Vagina (tissue), 2 donors: Measurements from ENCODE around the gene C2CD4A.

ENCODE experiments used
- POLR2A ChIP-seq, 2 donors: fragments of 450-650 bp; IDR thresholded peaks; one replicate each; pipeline ENCODE4 v1.6.1; 2017; ENCODE audit warnings: antibody characterized with exemption in 2 of 2, mild to moderate bottlenecking in 2 of 2, moderate library complexity in 2 of 2
- POLR2AphosphoS5 ChIP-seq, 2 donors: sonication (generic); formaldehyde crosslinking; IDR thresholded peaks; one replicate each; pipeline ENCODE4 v1.9.0; 2017; ENCODE audit warnings: antibody characterized with exemption in 2 of 2, mild to moderate bottlenecking in 2 of 2, low read depth in 1 of 2; ENCODE audit not compliant: insufficient read depth in 1 of 2
- TF ChIP-seq, protein P1 (sequence below), 3 experiments: fragments of 450-650 bp in 2 of 3; fragments of 200-600 bp in 1 of 3; sonication (generic) in 1 of 3; IDR thresholded peaks; one replicate each; pipeline ENCODE4 v1.5.1; 2017 to 2019; ENCODE audit warnings: antibody characterized with exemption in 3 of 3, mild to moderate bottlenecking in 2 of 3, moderate library complexity in 2 of 3

DNA sequence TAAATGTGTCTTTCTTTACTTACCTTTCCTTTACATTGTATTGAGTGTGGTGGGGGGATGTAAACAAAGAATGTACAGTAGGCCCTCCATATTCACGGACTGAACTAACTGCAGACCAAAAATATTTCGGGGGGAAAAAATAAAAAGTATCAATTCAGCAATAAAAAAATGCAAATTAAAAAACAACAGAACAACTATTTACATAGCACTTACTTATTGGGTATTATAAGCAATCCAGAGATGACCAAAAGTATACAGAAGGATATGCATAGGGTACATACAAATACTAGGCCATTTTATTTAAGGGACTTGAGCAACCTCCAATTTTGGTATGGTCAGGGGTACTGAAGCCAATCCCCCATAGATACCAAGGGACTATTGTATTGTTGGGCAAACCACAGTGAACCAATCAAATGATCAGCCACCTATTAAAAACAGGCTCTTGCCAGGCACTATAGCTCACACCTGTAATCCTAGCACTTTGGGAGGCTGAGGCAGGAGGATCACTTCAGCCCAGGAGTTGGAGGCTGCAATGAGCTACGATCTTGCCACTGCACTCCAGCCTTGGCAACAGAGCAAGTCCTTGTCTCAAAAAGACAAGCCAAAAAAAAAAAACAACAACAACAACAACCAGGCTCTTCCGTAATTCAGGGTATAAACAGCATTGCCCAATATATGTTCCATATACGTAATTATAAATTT is 8.3 kb upstream of the C2CD4A start:
- TF ChIP-seq POLR2A (IDR thresholded peaks at IDR 0.05), result no peak
- TF ChIP-seq, protein P1, sequence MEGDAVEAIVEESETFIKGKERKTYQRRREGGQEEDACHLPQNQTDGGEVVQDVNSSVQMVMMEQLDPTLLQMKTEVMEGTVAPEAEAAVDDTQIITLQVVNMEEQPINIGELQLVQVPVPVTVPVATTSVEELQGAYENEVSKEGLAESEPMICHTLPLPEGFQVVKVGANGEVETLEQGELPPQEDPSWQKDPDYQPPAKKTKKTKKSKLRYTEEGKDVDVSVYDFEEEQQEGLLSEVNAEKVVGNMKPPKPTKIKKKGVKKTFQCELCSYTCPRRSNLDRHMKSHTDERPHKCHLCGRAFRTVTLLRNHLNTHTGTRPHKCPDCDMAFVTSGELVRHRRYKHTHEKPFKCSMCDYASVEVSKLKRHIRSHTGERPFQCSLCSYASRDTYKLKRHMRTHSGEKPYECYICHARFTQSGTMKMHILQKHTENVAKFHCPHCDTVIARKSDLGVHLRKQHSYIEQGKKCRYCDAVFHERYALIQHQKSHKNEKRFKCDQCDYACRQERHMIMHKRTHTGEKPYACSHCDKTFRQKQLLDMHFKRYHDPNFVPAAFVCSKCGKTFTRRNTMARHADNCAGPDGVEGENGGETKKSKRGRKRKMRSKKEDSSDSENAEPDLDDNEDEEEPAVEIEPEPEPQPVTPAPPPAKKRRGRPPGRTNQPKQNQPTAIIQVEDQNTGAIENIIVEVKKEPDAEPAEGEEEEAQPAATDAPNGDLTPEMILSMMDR (IDR thresholded peaks at IDR 0.05), result no peak
- no peak for TF ChIP-seq POLR2AphosphoS5 (IDR thresholded peaks at IDR 0.05; ENCODE audit: insufficient read depth in 1 of 2, low read depth in 1 of 2)
